ENCODE results near the gene TJP3.

TJP3 gene

DNA sequence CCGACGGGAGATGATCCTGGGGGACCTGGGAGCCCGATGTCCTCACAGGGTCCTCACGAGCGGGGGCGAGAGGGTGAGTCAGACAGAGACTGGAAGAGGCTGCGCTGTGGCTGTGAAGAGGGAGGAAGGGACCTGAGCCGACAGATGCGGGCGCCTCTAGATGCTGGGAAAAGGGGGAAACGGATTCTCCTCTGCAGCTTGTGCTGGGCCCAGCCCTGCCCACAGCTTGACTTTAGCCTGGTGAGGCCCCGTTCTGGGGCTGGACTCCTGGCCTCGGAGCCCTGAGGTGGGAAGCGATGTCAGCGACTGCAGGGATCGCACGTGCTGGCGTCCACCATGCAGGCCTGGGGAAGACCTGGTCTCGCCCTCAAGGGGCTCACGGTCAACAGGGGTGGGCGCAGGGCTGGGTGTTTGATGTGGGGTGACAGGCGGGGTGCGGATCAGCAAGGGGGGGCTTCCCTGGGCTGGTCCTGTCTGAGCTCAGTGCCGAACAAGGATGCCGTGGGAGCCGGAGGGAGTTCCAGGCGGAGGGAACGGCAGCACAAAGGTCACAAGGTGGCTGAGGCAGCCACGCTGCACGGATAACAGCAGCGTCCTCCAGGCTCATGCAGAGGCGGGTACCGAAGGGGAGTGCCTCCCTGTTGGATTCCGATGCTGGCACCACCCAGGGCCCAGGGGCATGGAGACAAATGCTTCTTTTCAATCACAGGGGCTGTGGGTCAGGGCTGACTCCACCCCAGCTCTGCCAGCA, 39.7 kb upstream of the TJP3 start:
- no peak for TF ChIP-seq CTCF (IDR thresholded peaks at IDR 0.05; ENCODE audit: extremely low read depth, insufficient read depth, missing control alignments)
- in situ Hi-C loops (cut with MboI; ENCODE audit: low pct_unique_long_range_greater_than_20kb, low sequenced_read_pairs, unreplicated experiment), result no loop called here
- no peak for DNase-seq (ENCODE audit: low spot score)

DNA sequence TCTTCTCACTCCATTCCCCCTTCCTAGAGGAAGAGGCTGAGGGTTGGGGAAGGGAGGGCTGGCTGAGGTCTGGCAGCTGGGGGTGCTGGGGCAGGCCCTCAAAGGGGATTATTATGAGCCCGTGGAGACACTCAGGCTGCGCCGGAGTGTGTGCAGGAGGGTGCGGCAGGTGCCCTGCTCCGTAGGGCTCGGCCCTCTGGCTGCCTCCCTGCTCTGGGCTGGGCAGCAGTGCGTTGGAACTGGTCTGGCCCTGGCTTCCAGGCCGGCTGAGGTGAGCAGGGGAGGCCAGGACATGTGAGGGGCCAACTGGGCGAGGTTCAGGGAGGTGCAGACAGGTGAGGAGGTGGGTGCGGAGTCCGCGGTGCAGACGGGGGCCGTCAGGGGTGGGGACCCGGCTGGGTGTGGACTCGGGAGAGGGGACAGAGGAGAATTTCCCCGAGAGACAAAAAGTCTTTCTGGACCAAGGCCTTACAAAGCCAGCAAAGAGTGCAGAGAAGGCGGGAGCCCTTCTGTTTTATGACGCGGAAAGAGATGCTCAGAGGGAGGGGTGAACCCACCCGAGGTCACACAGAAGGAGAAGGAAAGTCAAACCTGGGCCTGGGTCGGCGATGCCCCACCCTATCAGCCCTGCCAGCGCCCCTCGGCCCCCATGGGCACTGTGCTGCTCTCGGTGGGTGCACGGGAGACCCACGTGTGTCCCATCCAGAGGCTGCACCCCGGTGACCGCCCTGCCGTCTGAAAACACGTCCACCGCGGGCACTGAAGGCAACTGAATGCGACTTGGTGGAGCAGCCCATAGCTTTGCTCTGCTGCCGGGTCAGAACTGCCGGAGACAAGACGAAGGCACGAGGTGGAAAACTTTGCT, 38.9 kb upstream of the TJP3 start:
- TF ChIP-seq CTCF (IDR thresholded peaks at IDR 0.05; ENCODE audit: extremely low read depth, insufficient read depth, missing control alignments), result no peak
- no peak for DNase-seq (ENCODE audit: low spot score)
- in situ Hi-C loops (cut with MboI; ENCODE audit: low pct_unique_long_range_greater_than_20kb, low sequenced_read_pairs, unreplicated experiment), result no loop called here

- in situ Hi-C loops (cut with MboI; ENCODE audit: low pct_unique_long_range_greater_than_20kb, low sequenced_read_pairs, unreplicated experiment), result no loop called here
- DNase-seq (ENCODE audit: low spot score), result no peak
- TF ChIP-seq CTCF (IDR thresholded peaks at IDR 0.05; ENCODE audit: extremely low read depth, insufficient read depth, missing control alignments), result no peak
Measured at GRCh38 chr19:3669947-3670795, 38.0 kb upstream of the TJP3 start.

DNA sequence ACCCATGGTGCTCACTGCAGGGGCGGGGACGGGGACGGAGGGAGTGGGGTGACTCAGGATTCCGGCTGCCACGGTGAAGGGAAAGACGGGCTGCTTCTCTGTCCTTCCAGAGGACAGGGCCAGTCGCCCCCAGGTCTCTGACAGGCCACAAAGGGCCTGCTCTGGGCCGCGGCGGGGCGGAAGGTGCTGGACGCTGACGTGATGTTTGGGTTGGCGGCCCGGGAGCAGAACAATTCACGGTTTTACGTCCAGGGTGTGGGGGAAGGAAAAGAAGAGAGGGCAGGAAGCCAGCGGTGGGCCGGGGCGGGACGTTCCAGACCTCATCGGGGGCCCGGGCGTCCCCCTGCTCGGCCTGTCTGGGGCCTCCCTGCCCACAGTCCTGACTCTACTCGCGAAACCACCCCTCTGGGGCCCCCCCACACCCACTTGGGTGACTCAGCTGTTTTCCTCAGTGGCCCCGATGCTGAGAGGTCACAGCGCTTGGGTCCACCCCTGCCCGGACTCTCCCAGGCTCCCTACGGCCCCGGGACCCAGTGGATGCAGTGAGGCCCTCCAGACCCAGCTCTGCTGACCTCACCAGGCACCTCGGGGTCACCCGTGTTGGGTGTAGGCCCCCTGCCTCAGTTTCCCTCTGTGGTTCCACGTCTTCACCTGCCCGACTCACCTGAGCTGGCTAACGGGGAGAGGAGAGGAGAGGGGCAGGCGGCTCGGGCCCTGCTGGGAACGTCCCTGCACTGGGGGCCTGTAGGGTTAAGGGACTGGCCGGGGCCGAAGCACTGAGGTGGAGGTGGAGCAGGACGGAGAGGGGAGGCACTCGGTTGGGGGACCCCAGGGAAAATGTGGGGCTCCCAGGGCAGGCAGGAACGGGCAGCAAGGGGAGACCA, 37.1 kb upstream of the TJP3 start:
- TF ChIP-seq CTCF (IDR thresholded peaks at IDR 0.05; ENCODE audit: extremely low read depth, insufficient read depth, missing control alignments), result no peak
- DNase-seq (ENCODE audit: low spot score), result peak; percentile 91
- in situ Hi-C loops (cut with MboI; ENCODE audit: low pct_unique_long_range_greater_than_20kb, low sequenced_read_pairs, unreplicated experiment), result no loop called here

- in situ Hi-C loops (cut with MboI; ENCODE audit: low pct_unique_long_range_greater_than_20kb, low sequenced_read_pairs, unreplicated experiment), result no loop called here
- peak; percentile 30 for TF ChIP-seq CTCF (IDR thresholded peaks at IDR 0.05; ENCODE audit: extremely low read depth, insufficient read depth, missing control alignments)
- DNase-seq (ENCODE audit: low spot score), result peak; percentile 66
Measured at GRCh38 chr19:3671680-3672574, 36.3 kb upstream of the TJP3 start.

All from GM13977 (cell line).